CD4-positive, alpha-beta T cell (primary cell): Measurements from ENCODE around the gene ABCC6. TPM values are rescaled to one million over a fixed set of nuclear protein-coding genes. Genes with fewer than 3 reads are reported as not detected.
"Not testable (repeated sequence)": the region's sequence is repeated elsewhere in the genome, so short reads cannot be mapped to it uniquely, and the experiment has no call there.

Experiments
- ATAC-seq: fragments of 200-7000 bp; cut with Tn5 transposase; one replicate; pipeline ENCODE4 v1.10.0; 2022; ENCODE audit warnings: mild to moderate bottlenecking; ENCODE audit not compliant: poor library complexity
- CTCF ChIA-PET: fragments of 350-600 bp; sonication (Branson Sonifier 250); formaldehyde crosslinking; loops from one replicate; lab custom pipeline; 2021; ENCODE audit warnings: antibody characterized with exemption, inconsistent platforms; lab: Charles Lee
- POLR2A ChIA-PET: fragments of 350-600 bp; sonication (Branson Sonifier 250); formaldehyde crosslinking; loops from one replicate; lab custom pipeline; 2021; ENCODE audit warnings: antibody characterized with exemption, inconsistent platforms; lab: Charles Lee
- DNase-seq, 14 experiments: peaks; one replicate each; pipeline ENCODE4 v3.0.0-alpha.2; 2013 to 2020; ENCODE audit warnings: mixed read lengths in 2 of 14
- H3K27ac ChIP-seq, 2 donors: one replicate each; pipeline versions ENCODE4 v1.5.1 to v1.7.0; 2013; ENCODE audit warnings: low read length in 2 of 2, low read depth in 1 of 2, mild to moderate bottlenecking in 1 of 2
- H3K27me3 ChIP-seq, 2 experiments: 1 replicate in 1 of 2; 2 replicates in 1 of 2; pipeline versions ENCODE4 v1.6.1 to v1.7.0; 2013; ENCODE audit warnings: low read length in 2 of 2, control low read depth in 1 of 2, mild to moderate bottlenecking in 1 of 2, moderate library complexity in 1 of 2; ENCODE audit not compliant: insufficient read depth in 2 of 2, control insufficient read depth in 1 of 2
- H3K36me3 ChIP-seq: one replicate; pipeline ENCODE4 v1.6.1; 2013; ENCODE audit warnings: low read length, control low read depth; ENCODE audit not compliant: insufficient read depth
- H3K4me1 ChIP-seq: one replicate; pipeline ENCODE4 v1.6.1; 2013; ENCODE audit warnings: low read length, control low read depth; ENCODE audit not compliant: insufficient read depth
- H3K4me3 ChIP-seq: one replicate; pipeline ENCODE4 v1.5.1; 2013; ENCODE audit warnings: mild to moderate bottlenecking, low read length, moderate library complexity
- H3K9me3 ChIP-seq, 2 experiments: 1 replicate in 1 of 2; 2 replicates in 1 of 2; pipeline versions ENCODE4 v1.6.1 to v1.7.0; 2013; ENCODE audit warnings: low read length in 2 of 2, mild to moderate bottlenecking in 2 of 2, control low read depth in 1 of 2, moderate library complexity in 1 of 2; ENCODE audit not compliant: control insufficient read depth in 1 of 2, insufficient read depth in 1 of 2
- H3K27ac Mint-ChIP-seq: one replicate; pipeline ENCODE4 v1.8.0; 2020; ENCODE audit warnings: mixed read lengths
- H3K27me3 Mint-ChIP-seq: one replicate; pipeline ENCODE4 v1.8.0; 2021; ENCODE audit warnings: mixed read lengths
- H3K36me3 Mint-ChIP-seq: one replicate; pipeline ENCODE4 v1.8.0; 2021; ENCODE audit warnings: low read depth, mixed read lengths
- H3K4me1 Mint-ChIP-seq: one replicate; pipeline ENCODE4 v1.8.0; 2021; ENCODE audit warnings: low read depth, mixed read lengths
- H3K4me3 Mint-ChIP-seq: one replicate; pipeline ENCODE4 v1.8.0; 2020; ENCODE audit warnings: mild to moderate bottlenecking, mixed read lengths
- H3K9me3 Mint-ChIP-seq: one replicate; pipeline ENCODE4 v1.8.0; 2020; ENCODE audit warnings: mixed read lengths
- intact Hi-C, 2 experiments: fragments of 100-400 bp; cut with DNase I in 1 of 2; cut with micrococcal nuclease in 1 of 2; formaldehyde crosslinking; loops; one replicate each; pipeline versions ENCODE4 v1.15.1 to v1.9.0; 2023 to 2025; cut with DNase I, micrococcal nuclease
- total RNA-seq, 174 experiments: library from RNA in 2 of 174; stranded (reverse) in 2 of 174; gene quantifications; one replicate each; pipeline ENCODE4 v1.2.3 and lab custom pipeline; 2021 to 2026
- TF ChIP-seq, protein P1 (sequence below): fragments of 200-600 bp; IDR thresholded peaks from one replicate; pipeline ENCODE4 v1.8.0; 2022; ENCODE audit warnings: antibody characterized with exemption, mild to moderate bottlenecking

ABCC6 gene
- total RNA-seq, 2 experiments from 2014 or later = not detected

DNA sequence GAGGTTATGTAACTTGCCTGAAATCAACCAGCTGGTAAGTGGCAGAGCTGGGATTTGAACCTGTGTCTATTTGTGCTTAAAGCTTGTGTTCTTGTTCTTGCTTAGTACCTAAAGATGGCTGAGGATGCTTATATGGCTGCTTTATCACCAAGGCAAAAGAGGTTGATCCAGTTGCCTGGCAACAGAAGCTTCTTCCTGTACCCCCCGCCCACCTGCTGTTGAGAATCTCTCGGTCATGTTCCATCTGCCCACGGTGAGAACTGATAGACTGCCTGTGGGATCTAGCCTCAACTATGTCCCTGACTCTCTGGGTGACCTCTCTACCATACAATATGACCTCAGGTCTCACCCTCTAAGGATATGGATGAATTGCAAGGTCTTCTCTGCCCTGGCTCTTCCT lies 60.7 kb downstream of the ABCC6 start:
- TF ChIP-seq, protein P1, sequence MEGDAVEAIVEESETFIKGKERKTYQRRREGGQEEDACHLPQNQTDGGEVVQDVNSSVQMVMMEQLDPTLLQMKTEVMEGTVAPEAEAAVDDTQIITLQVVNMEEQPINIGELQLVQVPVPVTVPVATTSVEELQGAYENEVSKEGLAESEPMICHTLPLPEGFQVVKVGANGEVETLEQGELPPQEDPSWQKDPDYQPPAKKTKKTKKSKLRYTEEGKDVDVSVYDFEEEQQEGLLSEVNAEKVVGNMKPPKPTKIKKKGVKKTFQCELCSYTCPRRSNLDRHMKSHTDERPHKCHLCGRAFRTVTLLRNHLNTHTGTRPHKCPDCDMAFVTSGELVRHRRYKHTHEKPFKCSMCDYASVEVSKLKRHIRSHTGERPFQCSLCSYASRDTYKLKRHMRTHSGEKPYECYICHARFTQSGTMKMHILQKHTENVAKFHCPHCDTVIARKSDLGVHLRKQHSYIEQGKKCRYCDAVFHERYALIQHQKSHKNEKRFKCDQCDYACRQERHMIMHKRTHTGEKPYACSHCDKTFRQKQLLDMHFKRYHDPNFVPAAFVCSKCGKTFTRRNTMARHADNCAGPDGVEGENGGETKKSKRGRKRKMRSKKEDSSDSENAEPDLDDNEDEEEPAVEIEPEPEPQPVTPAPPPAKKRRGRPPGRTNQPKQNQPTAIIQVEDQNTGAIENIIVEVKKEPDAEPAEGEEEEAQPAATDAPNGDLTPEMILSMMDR = no peak
- H3K9me3 ChIP-seq = peaks cover 22 to 23% of the 10 kb centered on the region in 2 experiments
- POLR2A ChIA-PET = no interaction called here
- Mint-ChIP-seq H3K27me3 (peaks cover 6% of the 10 kb centered on the region), H3K4me3 (no peak overlapping the region), H3K4me1 (no peaks in the 10 kb centered on the region), H3K36me3 (no peaks in the 10 kb centered on the region), H3K27ac (no peak overlapping the region), H3K9me3 (peaks cover 10% of the 10 kb centered on the region)
- DNase-seq (no peak), ATAC-seq (no peak)
- H3K36me3 ChIP-seq = no peaks in the 10 kb centered on the region
- H3K4me3 ChIP-seq = no peak overlapping the region
- intact Hi-C loops = no loop called here
- no peaks in the 10 kb centered on the region for H3K27me3 ChIP-seq
- H3K27ac ChIP-seq = no peak overlapping the region
- no peaks in the 10 kb centered on the region for H3K4me1 ChIP-seq
- CTCF ChIA-PET = no interaction called here

DNA sequence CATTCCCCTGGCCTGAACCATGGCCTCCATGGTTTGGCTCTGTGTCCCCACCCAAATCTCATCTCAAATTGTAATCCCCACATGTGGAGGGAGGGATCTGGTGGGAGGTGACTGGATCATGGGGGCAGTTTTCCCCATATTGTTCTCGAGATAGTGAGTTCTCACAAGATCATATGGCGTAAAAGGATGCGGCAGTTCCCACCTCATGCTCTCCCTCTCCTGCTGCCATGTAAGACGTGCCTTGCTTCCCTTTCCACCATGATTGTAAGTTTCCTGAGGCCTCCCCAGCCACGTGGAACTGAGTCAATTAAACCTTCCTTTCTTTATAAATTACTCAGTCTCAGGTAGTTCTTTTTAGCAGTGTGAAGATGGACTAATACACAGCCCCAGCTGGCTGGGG lies 61.5 kb downstream of the ABCC6 start:
- peaks cover 10% of the 10 kb centered on the region for H3K9me3 Mint-ChIP-seq
- ATAC-seq, H3K4me1 Mint-ChIP-seq, H3K4me3 ChIP-seq, DNase-seq, H3K27ac Mint-ChIP-seq, H3K27ac ChIP-seq, H3K4me1 ChIP-seq, POLR2A ChIA-PET, H3K36me3 Mint-ChIP-seq, CTCF ChIA-PET, H3K4me3 Mint-ChIP-seq, intact Hi-C loops, H3K27me3 Mint-ChIP-seq, H3K27me3 ChIP-seq, H3K36me3 ChIP-seq: not testable (repeated sequence)
- H3K9me3 ChIP-seq = peaks cover 23 to 24% of the 10 kb centered on the region in 2 experiments

DNA sequence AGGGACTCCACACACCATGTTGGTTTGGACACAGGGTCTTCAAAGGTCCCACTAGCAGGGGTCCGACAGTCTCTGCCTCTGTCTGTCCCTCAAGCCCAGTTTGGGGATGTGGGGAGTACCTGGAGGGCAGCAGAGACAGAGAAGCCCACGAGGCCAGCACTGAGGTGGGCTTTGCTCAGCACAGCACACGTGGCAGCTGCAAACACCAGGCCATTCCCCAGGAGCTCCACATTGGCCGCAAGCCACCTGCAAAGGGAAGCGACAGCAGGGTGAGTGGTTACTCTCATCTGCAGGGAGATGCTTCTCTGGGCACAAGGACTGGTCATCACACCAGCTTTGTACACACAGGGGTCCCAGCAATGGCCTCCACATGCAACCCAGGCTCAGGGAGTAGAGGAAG lies 62.0 kb downstream of the ABCC6 start:
- peaks cover 10% of the 10 kb centered on the region for H3K9me3 Mint-ChIP-seq
- H3K27ac Mint-ChIP-seq = no peak overlapping the region
- Histone ChIP-seq H3K4me3 (no peak overlapping the region), H3K4me1 (no peaks in the 10 kb centered on the region), H3K9me3 (peaks cover 23 to 24% of the 10 kb centered on the region in 2 experiments), H3K36me3 (no peaks in the 10 kb centered on the region), H3K27ac (no peak overlapping the region), H3K27me3 (no peaks in the 10 kb centered on the region)
- no peak overlapping the region for H3K4me3 Mint-ChIP-seq
- ChIA-PET CTCF (no interaction called here), POLR2A (no interaction called here)
- H3K4me1 Mint-ChIP-seq = no peaks in the 10 kb centered on the region
- no peaks in the 10 kb centered on the region for H3K36me3 Mint-ChIP-seq
- TF ChIP-seq, protein P1 = no peak
- intact Hi-C loops = no loop called here
- no peak for DNase-seq
- H3K27me3 Mint-ChIP-seq = peaks cover 6% of the 10 kb centered on the region
- no peak for ATAC-seq

DNA sequence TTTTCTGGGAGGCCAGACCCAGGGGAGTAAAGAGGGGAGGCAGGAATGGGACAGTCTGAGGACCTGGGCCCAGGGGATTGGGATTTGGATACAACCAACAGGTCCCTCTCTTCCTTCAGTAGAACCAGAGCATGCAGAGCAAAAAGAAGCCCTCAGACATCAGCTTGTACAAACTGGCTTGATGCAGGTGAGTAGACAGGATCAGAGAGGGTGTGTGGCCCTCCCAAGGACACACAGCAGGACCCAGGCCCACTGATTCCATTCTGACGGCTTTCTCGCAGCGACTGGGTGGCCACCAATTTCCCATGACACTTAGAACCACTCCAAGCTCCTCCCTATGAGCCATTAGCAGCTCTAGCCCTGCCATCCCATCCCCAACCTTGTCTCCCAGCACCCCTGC lies 63.6 kb downstream of the ABCC6 start:
- Mint-ChIP-seq H3K36me3 (no peaks in the 10 kb centered on the region), H3K9me3 (peaks cover 10% of the 10 kb centered on the region), H3K27ac (no peak overlapping the region), H3K4me1 (no peaks in the 10 kb centered on the region), H3K4me3 (no peak overlapping the region), H3K27me3 (peaks cover 6% of the 10 kb centered on the region)
- Histone ChIP-seq H3K27me3 (no peaks in the 10 kb centered on the region), H3K36me3 (no peaks in the 10 kb centered on the region), H3K27ac (no peak overlapping the region), H3K4me1 (no peaks in the 10 kb centered on the region), H3K4me3 (no peak overlapping the region), H3K9me3 (peaks cover 23 to 24% of the 10 kb centered on the region in 2 experiments)
- no peak for DNase-seq
- ChIA-PET CTCF (no interaction called here), POLR2A (no interaction called here)
- TF ChIP-seq, protein P1 = no peak
- intact Hi-C loops = no loop called here
- ATAC-seq = no peak
